GM12878 (cell line): Measurements from ENCODE around the gene NOP14. TPM values are rescaled to one million over a fixed set of nuclear protein-coding genes. Genes with fewer than 3 reads are reported as not detected.

ENCODE experiments used
- ATAC-seq: fragments of 200-7000 bp; cut with Tn5 transposase; 3 replicates; pipeline ENCODE4 v1.9.1; 2020; ENCODE audit warnings: mild to moderate bottlenecking, moderate library complexity
- BruUV-seq: library from RNA; stranded (reverse); fragments of 400-500 nt; replicated peaks from 2 replicates; lab custom pipeline; 2021; lab: Mats Ljungman, UMichigan
- CTCF ChIA-PET: fragments of 300-600 bp; sonication (Branson Sonifier 250); formaldehyde crosslinking; extraction: SDS; loops from one replicate; lab custom pipeline; 2021; ENCODE audit warnings: inconsistent platforms; lab: Yijun Ruan, JAX
- POLR2A ChIA-PET: fragments of 350-600 bp; formaldehyde crosslinking; extraction: SDS; loops from one replicate; lab custom pipeline; 2021; ENCODE audit warnings: inconsistent platforms; lab: Charles Lee
- RAD21 ChIA-PET: fragments of 300-600 bp; sonication (Branson Sonifier 250); formaldehyde crosslinking; loops from one replicate; lab custom pipeline; 2023; ENCODE audit warnings: antibody characterized with exemption; ENCODE audit not compliant: unreplicated experiment; lab: Charles Lee
- SMC1A ChIA-PET: fragments of 300-600 bp; sonication (Branson Sonifier 250); formaldehyde crosslinking; loops from one replicate; lab custom pipeline; 2023; ENCODE audit not compliant: unreplicated experiment, uncharacterized antibody; lab: Charles Lee
- DNase-seq: peaks from one replicate; pipeline ENCODE4 v3.0.0-alpha.2; 2011; ENCODE audit warnings: low read depth, low spot score
- FAIRE-seq: peaks from 3 replicates; lab custom pipeline; 2011; peaks lifted over from hg19 to GRCh38; lab: Jason Lieb, UNC
- H2AFZ ChIP-seq: 2 replicates; pipeline ENCODE4 v1.6.0; 2011; ENCODE audit warnings: low read depth, low read length, control low read depth; ENCODE audit not compliant: control insufficient read depth
- H3K27ac ChIP-seq: 2 replicates; pipeline ENCODE4 v1.5.1; 2011; ENCODE audit warnings: control low read depth; ENCODE audit not compliant: control insufficient read depth, insufficient read depth
- H3K27me3 ChIP-seq, 2 experiments: replicated peaks in 1 of 2; 2 replicates each; pipeline versions ENCODE4 v1.6.0 to v1.6.1; 2011; ENCODE audit warnings: low read length in 1 of 2; ENCODE audit not compliant: control insufficient read depth in 2 of 2, insufficient read depth in 2 of 2
- H3K36me3 ChIP-seq, 2 experiments: 2 replicates each; pipeline ENCODE4 v1.5.1; 2011; ENCODE audit warnings: low read length in 1 of 2; ENCODE audit not compliant: control insufficient read depth in 2 of 2, insufficient read depth in 2 of 2
- H3K4me1 ChIP-seq: 2 replicates; pipeline ENCODE4 v1.6.1; 2011; ENCODE audit warnings: mild to moderate bottlenecking, low read length, moderate library complexity, mixed read lengths; ENCODE audit not compliant: control insufficient read depth, insufficient read depth
- H3K4me2 ChIP-seq: 2 replicates; pipeline ENCODE4 v1.6.0; 2011; ENCODE audit warnings: control low read depth; ENCODE audit not compliant: control insufficient read depth, insufficient read depth
- H3K4me3 ChIP-seq: fragments of 200-600 bp; sonication (generic); 2 replicates; pipeline ENCODE4 v1.5.1; 2016
- H3K79me2 ChIP-seq: 2 replicates; pipeline ENCODE4 v1.6.0; 2011; ENCODE audit warnings: low read length; ENCODE audit not compliant: control insufficient read depth, insufficient read depth
- H3K9ac ChIP-seq: 2 replicates; pipeline ENCODE4 v1.8.0; 2011; ENCODE audit warnings: low read length, control low read depth, mixed read lengths; ENCODE audit not compliant: control insufficient read depth, insufficient read depth
- H3K9me3 ChIP-seq: replicated peaks from 3 replicates; pipeline ENCODE4 v1.5.1; 2011; ENCODE audit warnings: mild to moderate bottlenecking, low read length; ENCODE audit not compliant: control insufficient read depth, insufficient read depth
- H4K20me1 ChIP-seq: 2 replicates; pipeline ENCODE4 v1.6.0; 2011; ENCODE audit not compliant: control insufficient read depth, insufficient read depth
- FOXK2 ChIP-seq: fragments of 450-650 bp; IDR thresholded peaks from 2 replicates; pipeline ENCODE4 v1.6.1; 2017; ENCODE audit warnings: mild to moderate bottlenecking, moderate library complexity
- MTA2 ChIP-seq: fragments of 450-650 bp; IDR thresholded peaks from 2 replicates; pipeline ENCODE4 v1.6.1; 2016; ENCODE audit warnings: low read depth, mild to moderate bottlenecking, moderate library complexity
- NFYB ChIP-seq: IDR thresholded peaks from 2 replicates; pipeline ENCODE4 v1.6.1; 2011; ENCODE audit warnings: low read depth, mild to moderate bottlenecking, low read length, improper control_type of control experiment, moderate library complexity; ENCODE audit not compliant: insufficient read depth
- NKRF ChIP-seq: fragments of 450-650 bp; conservative IDR thresholded peaks from 2 replicates; pipeline ENCODE4 v1.6.1; 2017; ENCODE audit warnings: mild to moderate bottlenecking, moderate library complexity
- NRF1 ChIP-seq: conservative IDR thresholded peaks from 2 replicates; pipeline ENCODE4 v1.6.1; 2011; ENCODE audit warnings: mild to moderate bottlenecking, low read depth, low read length, improper control_type of control experiment
- RAD21 ChIP-seq: IDR thresholded peaks from 2 replicates; pipeline ENCODE4 v1.6.1; 2011; ENCODE audit warnings: mild to moderate bottlenecking, low read depth, low read length, moderate library complexity; ENCODE audit not compliant: insufficient read depth
- SMC3 ChIP-seq: IDR thresholded peaks from 2 replicates; pipeline ENCODE4 v1.6.1; 2011; ENCODE audit warnings: low read length, improper control_type of control experiment, borderline replicate concordance
- SREBF2 ChIP-seq: IDR thresholded peaks from 2 replicates; pipeline ENCODE4 v1.6.1; 2012; ENCODE audit warnings: mild to moderate bottlenecking, low read length
- WGBS: methylation state at CpG from one replicate; pipeline ENCODE4 v1.1.6; 2016; ENCODE audit warnings: low lambda C conversion rate; ENCODE audit not compliant: insufficient replicate concordance, insufficient coverage; ENCODE audit errors: missing lambda C conversion rate; 5-methylcytosine and 5-hydroxymethylcytosine counted together
- in situ Hi-C: fragments of 300-500 bp; cut with MboI; formaldehyde crosslinking; loops from 9 replicates; pipeline ENCODE4 v1.14.3; 2018; ENCODE audit warnings: mixed read lengths
- intact Hi-C: fragments of 100-400 bp; cut with micrococcal nuclease; formaldehyde crosslinking; loops from one replicate; pipeline ENCODE4 v1.14.2; 2022; ENCODE audit not compliant: unreplicated experiment
- polyA plus RNA-seq, 11 experiments: library from polyadenylated mRNA; depleted of rRNA in 4 of 11; unstranded in 6 of 11; stranded (reverse) in 5 of 11; fragments of >200 nt; fragmentation: Nextera tagmentation in 4 of 11; fragmentation: Illumina TruSeq in 1 of 11; extraction: Ambion mirVana in 4 of 11; extraction: Trizol in 1 of 11; gene quantifications; 1 replicate in 1 of 11; 2 replicates in 10 of 11; pipeline versions ENCODE4 v1.2.1 to v1.2.3, GENCODE V29; 2011 to 2016; ENCODE audit warnings: inconsistent platforms in 2 of 11, missing spikeins in 2 of 11, low read depth in 1 of 11
- total RNA-seq, 4 experiments: library from RNA; depleted of rRNA in 3 of 4; stranded (reverse); fragments of >200 nt in 3 of 4; fragmentation: Illumina TruSeq in 1 of 4; extraction: Trizol in 1 of 4; gene quantifications; 2 replicates each; pipeline versions ENCODE4 v1.2.1 to v1.2.3, GENCODE V29; 2013 to 2021
- TF ChIP-seq, protein P1 (sequence below), 3 experiments: IDR thresholded peaks in 2 of 3; conservative IDR thresholded peaks in 1 of 3; 2 replicates each; pipeline ENCODE4 v1.5.1; 2011; ENCODE audit warnings: low read depth in 3 of 3, low read length in 3 of 3, mild to moderate bottlenecking in 3 of 3, control low read depth in 2 of 3, moderate library complexity in 2 of 3, inconsistent platforms in 1 of 3, mixed read lengths in 1 of 3; ENCODE audit not compliant: control insufficient read depth in 2 of 3, insufficient read depth in 1 of 3; ENCODE audit errors: extremely low read depth in 1 of 3
- TF ChIP-seq, protein P2 (sequence below): fragments of 450-650 bp; IDR thresholded peaks from 2 replicates; pipeline ENCODE4 v1.6.1; 2017; ENCODE audit warnings: mild to moderate bottlenecking, low read depth, inconsistent platforms; ENCODE audit not compliant: poor library complexity, severe bottlenecking

Gene NOP14
- total and polyA plus RNA-seq, 10 of the 15 experiments (the other 5 are each of a cell fraction or from before 2014, with no cell fraction given), result 13.8 to 80.6 (median 49.7) TPM

GRCh38 chr4:2948895-2949781 is 14.1 kb downstream of the NOP14 start:
- peaks cover 9% of the 10 kb centered on the region for H3K79me2 ChIP-seq
- TF ChIP-seq RAD21 (0 out of 2 replicates have a peak, but pooled peaks have one; percentile 9), FOXK2 (no peak), SREBF2 (no peak), SMC3 (peak; percentile 20; the same call in 1 of the 2 replicates), NFYB (no peak), MTA2 (no peak), NRF1 (no peak), NKRF (no peak)
- TF ChIP-seq, protein P1, sequence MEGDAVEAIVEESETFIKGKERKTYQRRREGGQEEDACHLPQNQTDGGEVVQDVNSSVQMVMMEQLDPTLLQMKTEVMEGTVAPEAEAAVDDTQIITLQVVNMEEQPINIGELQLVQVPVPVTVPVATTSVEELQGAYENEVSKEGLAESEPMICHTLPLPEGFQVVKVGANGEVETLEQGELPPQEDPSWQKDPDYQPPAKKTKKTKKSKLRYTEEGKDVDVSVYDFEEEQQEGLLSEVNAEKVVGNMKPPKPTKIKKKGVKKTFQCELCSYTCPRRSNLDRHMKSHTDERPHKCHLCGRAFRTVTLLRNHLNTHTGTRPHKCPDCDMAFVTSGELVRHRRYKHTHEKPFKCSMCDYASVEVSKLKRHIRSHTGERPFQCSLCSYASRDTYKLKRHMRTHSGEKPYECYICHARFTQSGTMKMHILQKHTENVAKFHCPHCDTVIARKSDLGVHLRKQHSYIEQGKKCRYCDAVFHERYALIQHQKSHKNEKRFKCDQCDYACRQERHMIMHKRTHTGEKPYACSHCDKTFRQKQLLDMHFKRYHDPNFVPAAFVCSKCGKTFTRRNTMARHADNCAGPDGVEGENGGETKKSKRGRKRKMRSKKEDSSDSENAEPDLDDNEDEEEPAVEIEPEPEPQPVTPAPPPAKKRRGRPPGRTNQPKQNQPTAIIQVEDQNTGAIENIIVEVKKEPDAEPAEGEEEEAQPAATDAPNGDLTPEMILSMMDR (IDR thresholded peaks at IDR 0.05 in 2 of 3, conservative IDR thresholded peaks at IDR 0.05 in 1 of 3; ENCODE audit: control insufficient read depth in 2 of 3, extremely low read depth in 1 of 3, insufficient read depth in 1 of 3, low read depth in 3 of 3, low read length in 3 of 3), result peak; percentile 37 to 45 (median 39); a peak in 3 of 6 replicates
- TF ChIP-seq, protein P2, sequence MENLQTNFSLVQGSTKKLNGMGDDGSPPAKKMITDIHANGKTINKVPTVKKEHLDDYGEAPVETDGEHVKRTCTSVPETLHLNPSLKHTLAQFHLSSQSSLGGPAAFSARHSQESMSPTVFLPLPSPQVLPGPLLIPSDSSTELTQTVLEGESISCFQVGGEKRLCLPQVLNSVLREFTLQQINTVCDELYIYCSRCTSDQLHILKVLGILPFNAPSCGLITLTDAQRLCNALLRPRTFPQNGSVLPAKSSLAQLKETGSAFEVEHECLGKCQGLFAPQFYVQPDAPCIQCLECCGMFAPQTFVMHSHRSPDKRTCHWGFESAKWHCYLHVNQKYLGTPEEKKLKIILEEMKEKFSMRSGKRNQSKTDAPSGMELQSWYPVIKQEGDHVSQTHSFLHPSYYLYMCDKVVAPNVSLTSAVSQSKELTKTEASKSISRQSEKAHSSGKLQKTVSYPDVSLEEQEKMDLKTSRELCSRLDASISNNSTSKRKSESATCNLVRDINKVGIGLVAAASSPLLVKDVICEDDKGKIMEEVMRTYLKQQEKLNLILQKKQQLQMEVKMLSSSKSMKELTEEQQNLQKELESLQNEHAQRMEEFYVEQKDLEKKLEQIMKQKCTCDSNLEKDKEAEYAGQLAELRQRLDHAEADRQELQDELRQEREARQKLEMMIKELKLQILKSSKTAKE, result no peak
- peak; percentile 78 for ATAC-seq
- ChIA-PET RAD21 (interaction anchor here (0.6 to 1.4 kb wide), 4 partner anchors 13 to 89 kb away, joined by 3 to 4 read pairs (median 3); no protein-coding TSS in a partner anchor), CTCF (interaction anchor here (0.8 to 2.2 kb wide), 10 partner anchors 9 to 280 kb away, joined by 3 to 10 read pairs (median 4); partner anchors contain the start of gene NOP14), SMC1A (interaction anchor here (0.5 to 9.4 kb wide), 3 partner anchors 12 to 69 kb away, joined by 3 to 65 read pairs (median 4); no protein-coding TSS in a partner anchor), POLR2A (interaction anchor here (0.5 to 1.1 kb wide), 2 partner anchors 13 to 267 kb away, joined by 3 read pairs; no protein-coding TSS in a partner anchor)
- H3K4me1 ChIP-seq, result peaks cover 6% of the 10 kb centered on the region; the same call in 1 of the 2 replicates
- no peak overlapping the region for H3K4me2 ChIP-seq
- H2AFZ ChIP-seq, result no peak overlapping the region
- H3K27ac ChIP-seq, result no peak overlapping the region
- WGBS, result 89% methylated on average over 14 of the region's 14 CpGs
- in situ Hi-C loops (loop anchor here (25.0 kb wide), 1 partner anchor 187 kb away; the partner anchor contains the start of gene TNIP2), intact Hi-C loops (no loop called here)
- BruUV-seq, result no TSS peak
- peak; percentile 27 for FAIRE-seq
- H4K20me1 ChIP-seq, result no peaks in the 10 kb centered on the region; the same call in 1 of the 2 replicates
- no peak overlapping the region for H3K4me3 ChIP-seq
- no peaks in the 10 kb centered on the region for H3K27me3 ChIP-seq
- H3K36me3 ChIP-seq, result peaks cover 51 to 63% of the 10 kb centered on the region in 2 experiments
- no peak overlapping the region for H3K9ac ChIP-seq
- no peak for DNase-seq
- no peaks in the 10 kb centered on the region for H3K9me3 ChIP-seq
